ENCODE measurements around the gene RAB36. TPM values are rescaled to one million over a fixed set of nuclear protein-coding genes. Genes with fewer than 3 reads are reported as not detected.
A peak's percentile ranks its signal among the peaks of the same experiment; 100 is the strongest.

RAB36 gene
- total RNA-seq, 1 experiment from 2014 or later, result 1.8 TPM

DNA sequence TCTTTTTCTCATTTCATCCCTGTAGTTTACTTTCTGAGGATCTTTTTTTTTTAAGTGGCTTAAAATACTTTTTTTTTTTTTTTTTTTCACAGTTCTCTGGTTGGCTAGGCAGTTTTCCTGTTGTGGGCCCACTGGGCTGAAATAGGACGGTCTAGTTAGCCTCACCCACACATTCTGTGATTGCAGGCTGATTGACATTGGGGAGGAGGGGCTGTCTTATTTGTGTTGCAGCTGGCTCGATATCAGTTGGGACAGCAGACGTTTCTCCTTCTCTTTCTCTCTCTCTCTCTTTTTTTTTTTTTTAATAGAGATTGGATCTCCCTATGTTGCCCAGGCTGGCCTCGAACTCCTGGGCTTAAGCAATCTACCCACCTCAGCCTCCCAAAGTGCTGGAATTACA, 41.9 kb downstream of the RAB36 start (continued):
- TF ChIP-seq, protein P1, sequence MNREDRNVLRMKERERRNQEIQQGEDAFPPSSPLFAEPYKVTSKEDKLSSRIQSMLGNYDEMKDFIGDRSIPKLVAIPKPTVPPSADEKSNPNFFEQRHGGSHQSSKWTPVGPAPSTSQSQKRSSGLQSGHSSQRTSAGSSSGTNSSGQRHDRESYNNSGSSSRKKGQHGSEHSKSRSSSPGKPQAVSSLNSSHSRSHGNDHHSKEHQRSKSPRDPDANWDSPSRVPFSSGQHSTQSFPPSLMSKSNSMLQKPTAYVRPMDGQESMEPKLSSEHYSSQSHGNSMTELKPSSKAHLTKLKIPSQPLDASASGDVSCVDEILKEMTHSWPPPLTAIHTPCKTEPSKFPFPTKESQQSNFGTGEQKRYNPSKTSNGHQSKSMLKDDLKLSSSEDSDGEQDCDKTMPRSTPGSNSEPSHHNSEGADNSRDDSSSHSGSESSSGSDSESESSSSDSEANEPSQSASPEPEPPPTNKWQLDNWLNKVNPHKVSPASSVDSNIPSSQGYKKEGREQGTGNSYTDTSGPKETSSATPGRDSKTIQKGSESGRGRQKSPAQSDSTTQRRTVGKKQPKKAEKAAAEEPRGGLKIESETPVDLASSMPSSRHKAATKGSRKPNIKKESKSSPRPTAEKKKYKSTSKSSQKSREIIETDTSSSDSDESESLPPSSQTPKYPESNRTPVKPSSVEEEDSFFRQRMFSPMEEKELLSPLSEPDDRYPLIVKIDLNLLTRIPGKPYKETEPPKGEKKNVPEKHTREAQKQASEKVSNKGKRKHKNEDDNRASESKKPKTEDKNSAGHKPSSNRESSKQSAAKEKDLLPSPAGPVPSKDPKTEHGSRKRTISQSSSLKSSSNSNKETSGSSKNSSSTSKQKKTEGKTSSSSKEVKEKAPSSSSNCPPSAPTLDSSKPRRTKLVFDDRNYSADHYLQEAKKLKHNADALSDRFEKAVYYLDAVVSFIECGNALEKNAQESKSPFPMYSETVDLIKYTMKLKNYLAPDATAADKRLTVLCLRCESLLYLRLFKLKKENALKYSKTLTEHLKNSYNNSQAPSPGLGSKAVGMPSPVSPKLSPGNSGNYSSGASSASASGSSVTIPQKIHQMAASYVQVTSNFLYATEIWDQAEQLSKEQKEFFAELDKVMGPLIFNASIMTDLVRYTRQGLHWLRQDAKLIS (CRISPR knock-in tag; IDR thresholded peaks at IDR 0.05; ENCODE audit: borderline replicate concordance), result no peak
- TF ChIP-seq, protein P2, sequence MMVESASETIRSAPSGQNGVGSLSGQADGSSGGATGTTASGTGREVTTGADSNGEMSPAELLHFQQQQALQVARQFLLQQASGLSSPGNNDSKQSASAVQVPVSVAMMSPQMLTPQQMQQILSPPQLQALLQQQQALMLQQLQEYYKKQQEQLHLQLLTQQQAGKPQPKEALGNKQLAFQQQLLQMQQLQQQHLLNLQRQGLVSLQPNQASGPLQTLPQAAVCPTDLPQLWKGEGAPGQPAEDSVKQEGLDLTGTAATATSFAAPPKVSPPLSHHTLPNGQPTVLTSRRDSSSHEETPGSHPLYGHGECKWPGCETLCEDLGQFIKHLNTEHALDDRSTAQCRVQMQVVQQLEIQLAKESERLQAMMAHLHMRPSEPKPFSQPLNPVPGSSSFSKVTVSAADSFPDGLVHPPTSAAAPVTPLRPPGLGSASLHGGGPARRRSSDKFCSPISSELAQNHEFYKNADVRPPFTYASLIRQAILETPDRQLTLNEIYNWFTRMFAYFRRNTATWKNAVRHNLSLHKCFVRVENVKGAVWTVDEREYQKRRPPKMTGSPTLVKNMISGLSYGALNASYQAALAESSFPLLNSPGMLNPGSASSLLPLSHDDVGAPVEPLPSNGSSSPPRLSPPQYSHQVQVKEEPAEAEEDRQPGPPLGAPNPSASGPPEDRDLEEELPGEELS (CRISPR knock-in tag; IDR thresholded peaks at IDR 0.05), result no peak
- no peak for TF ChIP-seq CREM (CRISPR knock-in tag; IDR thresholded peaks at IDR 0.05)
- TF ChIP-seq, protein P3, sequence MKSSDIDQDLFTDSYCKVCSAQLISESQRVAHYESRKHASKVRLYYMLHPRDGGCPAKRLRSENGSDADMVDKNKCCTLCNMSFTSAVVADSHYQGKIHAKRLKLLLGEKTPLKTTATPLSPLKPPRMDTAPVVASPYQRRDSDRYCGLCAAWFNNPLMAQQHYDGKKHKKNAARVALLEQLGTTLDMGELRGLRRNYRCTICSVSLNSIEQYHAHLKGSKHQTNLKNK (CRISPR knock-in tag; IDR thresholded peaks at IDR 0.05), result no peak
- TF ChIP-seq, protein P4, sequence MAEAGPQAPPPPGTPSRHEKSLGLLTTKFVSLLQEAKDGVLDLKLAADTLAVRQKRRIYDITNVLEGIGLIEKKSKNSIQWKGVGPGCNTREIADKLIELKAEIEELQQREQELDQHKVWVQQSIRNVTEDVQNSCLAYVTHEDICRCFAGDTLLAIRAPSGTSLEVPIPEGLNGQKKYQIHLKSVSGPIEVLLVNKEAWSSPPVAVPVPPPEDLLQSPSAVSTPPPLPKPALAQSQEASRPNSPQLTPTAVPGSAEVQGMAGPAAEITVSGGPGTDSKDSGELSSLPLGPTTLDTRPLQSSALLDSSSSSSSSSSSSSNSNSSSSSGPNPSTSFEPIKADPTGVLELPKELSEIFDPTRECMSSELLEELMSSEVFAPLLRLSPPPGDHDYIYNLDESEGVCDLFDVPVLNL (CRISPR knock-in tag; IDR thresholded peaks at IDR 0.05; ENCODE audit: borderline replicate concordance, low read depth), result no peak
- no peak for TF ChIP-seq ESRRA (CRISPR knock-in tag; IDR thresholded peaks at IDR 0.05; ENCODE audit: borderline replicate concordance)

DNA sequence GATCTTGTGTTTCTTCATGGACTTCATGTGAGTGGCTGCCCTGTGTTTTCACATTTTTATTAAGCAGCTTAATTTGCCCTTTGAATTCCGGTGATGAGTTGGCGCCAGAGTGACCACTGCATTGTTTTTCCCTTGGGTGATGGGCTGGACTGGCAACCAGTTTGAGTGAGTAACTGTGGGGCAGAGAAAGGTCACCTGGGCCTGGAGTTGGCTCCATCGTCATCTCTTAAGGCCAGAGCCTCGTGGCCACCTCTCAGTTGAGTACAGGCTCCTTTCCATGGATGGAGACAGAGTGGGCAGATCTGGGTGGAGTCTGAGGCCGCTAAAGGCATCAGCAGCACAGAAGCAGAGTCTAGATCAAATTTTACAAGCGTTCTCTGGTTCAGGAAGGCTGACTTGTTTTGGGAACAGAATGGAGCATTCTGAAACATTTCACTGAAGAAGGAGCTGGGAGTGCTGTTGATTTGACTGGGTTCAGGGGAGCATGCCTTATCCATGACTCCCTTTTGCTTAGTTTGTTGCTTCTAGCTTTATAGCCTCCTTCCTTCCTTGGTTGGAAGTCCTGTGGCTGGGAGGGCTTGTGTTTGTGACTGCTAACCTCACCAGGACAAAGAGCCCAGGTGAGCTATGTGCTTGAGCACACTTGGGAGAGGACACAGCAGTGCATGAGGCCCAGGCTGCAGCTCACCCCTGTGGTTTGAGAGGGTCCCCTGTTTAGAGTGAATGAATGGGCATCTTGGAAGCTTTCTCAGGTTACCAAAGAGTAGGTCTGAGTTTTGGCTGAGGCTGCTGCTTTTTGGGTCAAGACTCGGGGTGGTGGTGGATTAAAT, 42.8 kb downstream of the RAB36 start:
- no peak; the same call in 1 of the 2 replicates for ATAC-seq
- CTCF ChIA-PET, result interaction anchor here (0.9 to 2.2 kb wide), 6 partner anchors 9 to 102 kb away, joined by 3 to 6 read pairs (median 5); no protein-coding TSS in a partner anchor
- TF ChIP-seq, protein P5, sequence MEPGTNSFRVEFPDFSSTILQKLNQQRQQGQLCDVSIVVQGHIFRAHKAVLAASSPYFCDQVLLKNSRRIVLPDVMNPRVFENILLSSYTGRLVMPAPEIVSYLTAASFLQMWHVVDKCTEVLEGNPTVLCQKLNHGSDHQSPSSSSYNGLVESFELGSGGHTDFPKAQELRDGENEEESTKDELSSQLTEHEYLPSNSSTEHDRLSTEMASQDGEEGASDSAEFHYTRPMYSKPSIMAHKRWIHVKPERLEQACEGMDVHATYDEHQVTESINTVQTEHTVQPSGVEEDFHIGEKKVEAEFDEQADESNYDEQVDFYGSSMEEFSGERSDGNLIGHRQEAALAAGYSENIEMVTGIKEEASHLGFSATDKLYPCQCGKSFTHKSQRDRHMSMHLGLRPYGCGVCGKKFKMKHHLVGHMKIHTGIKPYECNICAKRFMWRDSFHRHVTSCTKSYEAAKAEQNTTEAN (CRISPR knock-in tag; IDR thresholded peaks at IDR 0.05), result no peak
- TF ChIP-seq, protein P6, sequence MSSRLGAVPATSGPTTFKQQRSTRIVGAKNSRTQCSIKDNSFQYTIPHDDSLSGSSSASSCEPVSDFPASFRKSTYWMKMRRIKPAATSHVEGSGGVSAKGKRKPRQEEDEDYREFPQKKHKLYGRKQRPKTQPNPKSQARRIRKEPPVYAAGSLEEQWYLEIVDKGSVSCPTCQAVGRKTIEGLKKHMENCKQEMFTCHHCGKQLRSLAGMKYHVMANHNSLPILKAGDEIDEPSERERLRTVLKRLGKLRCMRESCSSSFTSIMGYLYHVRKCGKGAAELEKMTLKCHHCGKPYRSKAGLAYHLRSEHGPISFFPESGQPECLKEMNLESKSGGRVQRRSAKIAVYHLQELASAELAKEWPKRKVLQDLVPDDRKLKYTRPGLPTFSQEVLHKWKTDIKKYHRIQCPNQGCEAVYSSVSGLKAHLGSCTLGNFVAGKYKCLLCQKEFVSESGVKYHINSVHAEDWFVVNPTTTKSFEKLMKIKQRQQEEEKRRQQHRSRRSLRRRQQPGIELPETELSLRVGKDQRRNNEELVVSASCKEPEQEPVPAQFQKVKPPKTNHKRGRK (CRISPR knock-in tag; IDR thresholded peaks at IDR 0.05; ENCODE audit: borderline replicate concordance), result no peak
- TF ChIP-seq, protein P7, sequence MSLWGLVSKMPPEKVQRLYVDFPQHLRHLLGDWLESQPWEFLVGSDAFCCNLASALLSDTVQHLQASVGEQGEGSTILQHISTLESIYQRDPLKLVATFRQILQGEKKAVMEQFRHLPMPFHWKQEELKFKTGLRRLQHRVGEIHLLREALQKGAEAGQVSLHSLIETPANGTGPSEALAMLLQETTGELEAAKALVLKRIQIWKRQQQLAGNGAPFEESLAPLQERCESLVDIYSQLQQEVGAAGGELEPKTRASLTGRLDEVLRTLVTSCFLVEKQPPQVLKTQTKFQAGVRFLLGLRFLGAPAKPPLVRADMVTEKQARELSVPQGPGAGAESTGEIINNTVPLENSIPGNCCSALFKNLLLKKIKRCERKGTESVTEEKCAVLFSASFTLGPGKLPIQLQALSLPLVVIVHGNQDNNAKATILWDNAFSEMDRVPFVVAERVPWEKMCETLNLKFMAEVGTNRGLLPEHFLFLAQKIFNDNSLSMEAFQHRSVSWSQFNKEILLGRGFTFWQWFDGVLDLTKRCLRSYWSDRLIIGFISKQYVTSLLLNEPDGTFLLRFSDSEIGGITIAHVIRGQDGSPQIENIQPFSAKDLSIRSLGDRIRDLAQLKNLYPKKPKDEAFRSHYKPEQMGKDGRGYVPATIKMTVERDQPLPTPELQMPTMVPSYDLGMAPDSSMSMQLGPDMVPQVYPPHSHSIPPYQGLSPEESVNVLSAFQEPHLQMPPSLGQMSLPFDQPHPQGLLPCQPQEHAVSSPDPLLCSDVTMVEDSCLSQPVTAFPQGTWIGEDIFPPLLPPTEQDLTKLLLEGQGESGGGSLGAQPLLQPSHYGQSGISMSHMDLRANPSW (CRISPR knock-in tag; conservative IDR thresholded peaks at IDR 0.05; ENCODE audit: low read depth), result no peak
- TF ChIP-seq ZNF263 (CRISPR knock-in tag; IDR thresholded peaks at IDR 0.05; ENCODE audit: low read depth) (no peak), ATF1 (CRISPR knock-in tag; IDR thresholded peaks at IDR 0.05) (no peak), ZNF671 (CRISPR knock-in tag; IDR thresholded peaks at IDR 0.05) (no peak), TEAD1 (CRISPR knock-in tag; IDR thresholded peaks at IDR 0.05) (no peak), RELA (CRISPR knock-in tag; IDR thresholded peaks at IDR 0.05; ENCODE audit: borderline replicate concordance) (no peak), TEAD4 (CRISPR knock-in tag; IDR thresholded peaks at IDR 0.05) (no peak)
- TF ChIP-seq, protein P3 (CRISPR knock-in tag; IDR thresholded peaks at IDR 0.05), result no peak

More for the DNA sequence above, 42.8 kb downstream of the RAB36 start:
- Mint-ChIP-seq H3K9me3 (no peaks in the 10 kb centered on the region), H3K27me3 (ENCODE audit: low read depth) (no peaks in the 10 kb centered on the region), H3K27ac (peak overlapping the region; percentile 68), H3K4me3 (peak overlapping the region; percentile 7; the same call in 1 of the 2 replicates), H3K36me3 (peaks cover 19% of the 10 kb centered on the region), H3K4me1 (peaks cover 86% of the 10 kb centered on the region)
- POLR2A ChIA-PET, result interaction anchor here (1.5 kb wide), 1 partner anchor 55 kb away, joined by 3 read pairs; no protein-coding TSS in a partner anchor
- no peak for DNase-seq (ENCODE audit: low spot score)
